Measurements from ENCODE around the gene MECR.

The MECR gene

GRCh38 chr1:29230553-29231378 is at the start of gene MECR:
MECR (minus strand) TSS chr1:29230934; CDS start chr1:29230906, 28 bp downstream.
- DNase-seq (ENCODE audit: low spot score): peak; percentile 88

- DNase-seq (ENCODE audit: low spot score): no peak
Measured at GRCh38 chr1:29279951-29280391, 49.2 kb upstream of the MECR start.

- DNase-seq (ENCODE audit: low spot score): no peak
Measured at GRCh38 chr1:29279406-29279805, 48.7 kb upstream of the MECR start.

GRCh38 chr1:29278124-29278523 is 47.4 kb upstream of the MECR start:
- no peak for DNase-seq (ENCODE audit: low spot score)

- no peak for DNase-seq (ENCODE audit: low spot score)
Measured at GRCh38 chr1:29275435-29275834, 44.7 kb upstream of the MECR start.

GRCh38 chr1:29272147-29272907 is 41.6 kb upstream of the MECR start:
- DNase-seq (ENCODE audit: low spot score): no peak

- peak; percentile 77 for DNase-seq (ENCODE audit: low spot score)
Measured at GRCh38 chr1:29271724-29272123, 41.0 kb upstream of the MECR start.

GRCh38 chr1:29270929-29271521 is 40.3 kb upstream of the MECR start:
- DNase-seq (ENCODE audit: low spot score): no peak

- no peak for DNase-seq (ENCODE audit: low spot score)
Measured at GRCh38 chr1:29269382-29269781, 38.6 kb upstream of the MECR start.

- DNase-seq (ENCODE audit: low spot score): no peak
Measured at GRCh38 chr1:29267321-29268070, 36.8 kb upstream of the MECR start.

GRCh38 chr1:29266912-29267311 is 36.2 kb upstream of the MECR start:
- no peak for DNase-seq (ENCODE audit: low spot score)

GRCh38 chr1:29264773-29265389 is 34.1 kb upstream of the MECR start:
- no peak for DNase-seq (ENCODE audit: low spot score)

- no peak for DNase-seq (ENCODE audit: low spot score)
Measured at GRCh38 chr1:29260531-29260930, 29.8 kb upstream of the MECR start.

GRCh38 chr1:29259802-29260441 is 29.2 kb upstream of the MECR start:
- DNase-seq (ENCODE audit: low spot score): peak; percentile 36

- no peak for DNase-seq (ENCODE audit: low spot score)
Measured at GRCh38 chr1:29258976-29259801, 28.5 kb upstream of the MECR start.

GRCh38 chr1:29258189-29258975 is 27.6 kb upstream of the MECR start:
- no peak for DNase-seq (ENCODE audit: low spot score)

- DNase-seq (ENCODE audit: low spot score): no peak
Measured at GRCh38 chr1:29256979-29257804, 26.5 kb upstream of the MECR start.

- DNase-seq (ENCODE audit: low spot score): no peak
Measured at GRCh38 chr1:29256394-29256793, 25.7 kb upstream of the MECR start.

All from SW480 (cell line).